Effector memory CD8-positive, alpha-beta T cell (primary cell): ENCODE data around the gene CHD5.

Experiments used
- ATAC-seq: fragments of 150-1000 bp; cut with Tn5 transposase; replicated peaks from 2 replicates; pipeline ENCODE4 v1.10.0; 2021; ENCODE audit warnings: mild to moderate bottlenecking, moderate library complexity
- DNase-seq, 3 experiments: peaks; one replicate each; pipeline ENCODE4 v3.0.0; 2021
- H3K27ac Mint-ChIP-seq, 2 donors: one replicate each; pipeline ENCODE4 v1.8.0; 2022; ENCODE audit warnings: mild to moderate bottlenecking in 2 of 2, mixed read lengths in 2 of 2, moderate library complexity in 2 of 2
- H3K27me3 Mint-ChIP-seq, 2 donors: one replicate each; pipeline ENCODE4 v1.8.0; 2022; ENCODE audit warnings: mixed read lengths in 2 of 2
- H3K36me3 Mint-ChIP-seq: one replicate; pipeline ENCODE4 v1.8.0; 2022; ENCODE audit warnings: mild to moderate bottlenecking, moderate library complexity, mixed read lengths; ENCODE audit not compliant: insufficient read depth
- H3K4me1 Mint-ChIP-seq, 2 donors: one replicate each; pipeline ENCODE4 v1.8.0; 2022; ENCODE audit warnings: low read depth in 2 of 2, mixed read lengths in 2 of 2
- H3K4me3 Mint-ChIP-seq, 2 donors: one replicate each; pipeline ENCODE4 v1.8.0; 2022; ENCODE audit warnings: mild to moderate bottlenecking in 2 of 2, mixed read lengths in 2 of 2, moderate library complexity in 2 of 2
- H3K9me3 Mint-ChIP-seq, 2 donors: one replicate each; pipeline ENCODE4 v1.8.0; 2022; ENCODE audit warnings: mixed read lengths in 2 of 2

The CHD5 gene

DNA sequence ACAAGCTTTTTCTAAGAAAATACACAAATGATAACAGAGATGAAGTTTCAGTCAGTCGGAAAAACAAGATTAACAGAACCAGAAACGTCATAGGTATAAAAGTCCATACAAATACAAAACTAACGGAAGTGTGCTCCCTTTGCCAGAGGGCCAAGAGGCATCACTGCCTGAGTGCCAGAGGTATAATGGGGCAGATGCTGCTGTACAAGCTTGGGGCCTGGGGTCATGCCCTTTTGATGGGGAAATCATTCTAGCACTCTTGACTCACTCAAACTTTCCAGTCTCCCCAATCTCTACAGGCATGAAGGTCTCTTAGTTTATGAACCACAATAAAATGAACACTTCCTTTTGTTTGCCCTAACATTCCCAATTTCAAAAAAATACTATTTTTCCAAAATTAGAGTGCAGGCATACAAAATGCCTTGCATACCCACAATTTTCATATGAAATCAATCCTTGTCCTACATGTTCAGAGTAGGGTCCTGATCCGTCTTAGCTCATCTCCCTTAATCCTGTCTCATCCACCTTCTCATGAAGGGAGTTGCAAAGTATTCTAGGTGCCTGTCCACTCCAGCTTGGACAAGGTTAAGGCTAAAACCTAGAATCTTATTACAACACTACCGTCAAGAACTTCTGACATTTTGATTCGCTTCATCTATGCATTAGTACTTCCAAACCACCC, 17.8 kb upstream of the CHD5 start:
- H3K27me3 Mint-ChIP-seq = no peaks in the 10 kb centered on the region
- ATAC-seq = no peak

DNA sequence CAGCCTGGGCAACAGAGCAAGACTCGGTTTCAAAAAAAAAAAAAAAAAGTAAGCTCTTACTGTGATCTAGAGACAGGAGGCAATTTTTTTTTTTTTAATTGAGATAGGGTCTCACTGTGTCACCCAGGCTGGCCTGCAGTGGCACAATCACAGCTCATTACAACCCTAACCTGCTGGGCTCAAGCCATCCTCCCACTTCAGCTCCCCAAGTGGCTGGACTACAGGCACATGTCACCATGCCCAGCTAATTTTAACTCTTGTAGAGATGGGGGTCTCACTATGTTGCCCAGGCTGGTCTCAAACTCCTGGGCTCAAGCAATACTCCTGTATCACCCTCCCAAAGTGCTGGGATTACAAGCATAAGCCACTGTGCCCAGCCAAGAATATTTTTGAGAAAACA, 11.8 kb upstream of the CHD5 start:
- no peaks in the 10 kb centered on the region for H3K9me3 Mint-ChIP-seq
- H3K4me1 Mint-ChIP-seq = peaks cover 11 to 22% of the 10 kb centered on the region in 2 donors
- H3K36me3 Mint-ChIP-seq = peaks cover 100% of the 10 kb centered on the region
- H3K27me3 Mint-ChIP-seq = no peaks in the 10 kb centered on the region
- ATAC-seq = no peak
- H3K27ac Mint-ChIP-seq = no peak overlapping the region
- H3K4me3 Mint-ChIP-seq = no peak overlapping the region
- DNase-seq = no peak

More for the DNA sequence above, 17.8 kb upstream of the CHD5 start:
- Mint-ChIP-seq H3K9me3 (no peaks in the 10 kb centered on the region), H3K27ac (peak overlapping the region; percentile 85 to 93), H3K4me3 (peak overlapping the region; percentile 87 to 91), H3K36me3 (peaks cover 58% of the 10 kb centered on the region), H3K4me1 (peaks cover 37 to 42% of the 10 kb centered on the region in 2 donors)
- no peak for DNase-seq

DNA sequence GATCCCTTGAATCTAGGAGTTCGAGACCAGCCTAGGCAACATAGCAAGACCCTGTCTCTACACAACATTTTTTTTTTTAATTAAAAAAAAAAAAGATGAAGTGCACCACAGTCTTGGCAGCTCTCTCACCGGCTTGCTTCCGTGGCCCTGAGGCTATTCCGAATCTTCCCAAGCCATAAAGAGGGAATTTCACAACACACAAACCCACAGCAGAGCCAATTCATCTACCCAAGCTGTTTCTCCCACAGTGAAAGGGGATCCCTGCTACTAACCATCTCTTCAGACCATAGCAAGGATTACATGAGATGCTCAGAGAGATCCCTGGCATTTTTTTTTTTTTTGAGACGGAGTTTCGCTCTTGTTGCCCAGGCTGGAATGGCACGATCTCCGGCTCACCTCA, 8.3 kb upstream of the CHD5 start:
- Mint-ChIP-seq H3K9me3 (no peaks in the 10 kb centered on the region), H3K4me3 (no peak overlapping the region), H3K4me1 (peaks cover 6 to 19% of the 10 kb centered on the region in 2 donors), H3K36me3 (peaks cover 76% of the 10 kb centered on the region), H3K27me3 (no peaks in the 10 kb centered on the region), H3K27ac (peak overlapping the region in 1 of 2 donors; percentile 41)
- DNase-seq = no peak
- ATAC-seq = no peak

DNA sequence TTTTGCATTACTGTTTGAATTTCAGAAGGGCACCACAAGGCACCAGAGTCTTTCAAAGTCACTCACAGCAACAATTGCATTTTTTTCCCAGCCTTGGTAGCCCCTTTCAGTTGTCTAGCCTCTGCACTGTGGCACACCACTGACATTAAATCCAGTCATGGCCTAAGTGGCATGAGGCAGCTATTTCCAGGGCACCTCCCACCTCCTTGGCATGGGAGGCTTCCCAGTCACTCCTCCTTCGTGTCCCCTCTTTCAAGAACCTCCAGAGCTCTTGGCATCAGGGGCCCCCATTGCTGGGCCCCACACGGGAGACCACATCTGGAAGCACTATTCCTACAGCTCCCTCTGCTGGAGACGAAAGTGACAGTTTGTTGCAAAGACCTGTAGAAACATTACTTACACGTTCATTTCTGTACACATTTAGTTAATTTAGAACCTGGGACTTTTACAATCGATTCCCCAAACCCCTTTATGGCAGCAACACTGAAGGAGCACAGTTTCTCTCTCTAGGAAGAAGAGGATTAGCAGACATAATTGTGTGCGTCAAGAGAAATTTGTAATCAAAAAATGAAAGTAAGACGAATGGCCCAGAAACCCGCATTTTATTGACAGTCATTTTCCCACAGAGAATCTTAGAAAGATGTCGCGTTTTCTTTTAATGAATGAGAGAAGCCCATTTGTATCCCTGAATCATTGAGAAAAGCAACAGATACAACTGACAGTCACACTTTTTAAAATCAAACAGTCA, 5.7 kb upstream of the CHD5 start:
- Mint-ChIP-seq H3K9me3 (no peaks in the 10 kb centered on the region), H3K27me3 (peaks cover 11 to 12% of the 10 kb centered on the region in 2 donors), H3K36me3 (peaks cover 52% of the 10 kb centered on the region), H3K4me3 (no peak overlapping the region), H3K4me1 (peaks cover 16 to 26% of the 10 kb centered on the region in 2 donors), H3K27ac (no peak overlapping the region)
- DNase-seq (no peak), ATAC-seq (no peak)

- Mint-ChIP-seq H3K4me3 (no peak overlapping the region), H3K27me3 (peaks cover 13 to 16% of the 10 kb centered on the region in 2 donors), H3K27ac (no peak overlapping the region), H3K9me3 (no peaks in the 10 kb centered on the region), H3K36me3 (peaks cover 46% of the 10 kb centered on the region), H3K4me1 (peaks cover 17 to 28% of the 10 kb centered on the region in 2 donors)
- ATAC-seq (no peak), DNase-seq (no peak)
Measured at GRCh38 chr1:6185151-6185550, 5.0 kb upstream of the CHD5 start.

GRCh38 chr1:6184083-6184783, 4.1 kb upstream of the CHD5 start:
- Mint-ChIP-seq H3K36me3 (peaks cover 37% of the 10 kb centered on the region), H3K4me1 (peaks cover 17 to 25% of the 10 kb centered on the region in 2 donors), H3K9me3 (no peaks in the 10 kb centered on the region), H3K27ac (no peak overlapping the region), H3K27me3 (peaks cover 13 to 16% of the 10 kb centered on the region in 2 donors), H3K4me3 (no peak overlapping the region)
- no peak for DNase-seq
- ATAC-seq = no peak

DNA sequence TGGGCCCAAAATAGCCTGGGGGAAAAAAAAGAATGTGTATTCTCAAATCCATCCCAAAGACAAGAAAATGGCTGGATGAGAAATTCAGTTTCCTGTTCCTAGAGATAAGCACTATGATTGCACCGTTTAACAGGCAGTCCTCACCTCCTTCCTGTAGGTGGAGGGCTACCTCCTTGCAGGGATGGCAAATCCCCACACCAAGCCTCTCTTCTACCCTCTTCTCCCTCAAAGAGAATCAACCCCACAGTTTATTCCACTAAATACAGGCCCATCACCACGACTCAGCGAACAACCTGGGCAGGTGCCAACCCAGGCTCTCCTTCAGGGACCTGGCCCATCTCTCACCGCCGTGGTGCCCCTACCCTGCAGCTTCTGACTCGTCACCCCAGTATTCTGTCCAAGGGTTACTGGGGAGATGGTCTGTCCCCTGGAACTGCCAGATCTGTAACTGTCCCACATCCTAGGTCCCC, 3.4 kb upstream of the CHD5 start:
- no peaks in the 10 kb centered on the region for H3K9me3 Mint-ChIP-seq
- H3K4me3 Mint-ChIP-seq = no peak overlapping the region
- peaks cover 30% of the 10 kb centered on the region for H3K36me3 Mint-ChIP-seq
- peaks cover 15 to 19% of the 10 kb centered on the region in 2 donors for H3K4me1 Mint-ChIP-seq
- ATAC-seq (no peak), DNase-seq (no peak)
- H3K27me3 Mint-ChIP-seq = peaks cover 16 to 18% of the 10 kb centered on the region in 2 donors
- H3K27ac Mint-ChIP-seq = no peak overlapping the region

GRCh38 chr1:6181347-6181770, 1.2 kb upstream of the CHD5 start:
- Mint-ChIP-seq H3K27me3 (peaks cover 16 to 35% of the 10 kb centered on the region in 2 donors), H3K9me3 (no peaks in the 10 kb centered on the region)

DNA sequence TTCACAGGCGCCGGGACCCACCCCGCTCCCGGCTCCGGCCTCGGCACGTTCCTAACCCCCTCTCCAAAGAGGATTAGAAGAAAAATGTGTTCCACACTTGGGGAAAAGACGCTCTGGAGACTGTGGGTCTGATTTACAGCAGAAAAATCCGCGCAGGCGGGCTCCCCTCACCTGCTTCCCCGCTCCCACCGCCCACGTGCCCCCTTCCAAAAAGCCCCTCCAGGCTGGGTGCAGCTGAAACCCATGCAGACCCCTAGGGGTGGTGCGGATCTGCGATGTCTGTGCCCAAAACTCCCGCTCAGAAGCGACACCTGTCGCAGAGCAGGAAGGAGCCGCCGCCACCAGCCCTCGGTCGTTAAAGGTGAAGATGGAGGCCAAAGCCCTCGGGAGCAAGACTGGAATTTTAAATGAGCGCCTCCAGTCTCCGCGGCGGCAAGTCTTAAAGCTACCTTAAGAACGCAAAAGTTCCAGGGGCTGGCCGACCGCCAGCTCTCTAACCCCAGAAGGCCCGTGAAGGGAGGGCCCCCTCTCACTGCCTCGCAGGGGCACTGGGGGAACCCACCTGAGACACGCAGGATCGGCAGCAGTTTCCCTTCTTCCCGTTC, 688 bp upstream of the CHD5 start:
- ATAC-seq = peak; percentile 33
- H3K9me3 Mint-ChIP-seq = no peaks in the 10 kb centered on the region
- H3K36me3 Mint-ChIP-seq = peaks cover 6% of the 10 kb centered on the region
- H3K4me3 Mint-ChIP-seq = peak overlapping the region; percentile 71 to 74
- peaks cover 16 to 35% of the 10 kb centered on the region in 2 donors for H3K27me3 Mint-ChIP-seq
- no peak for DNase-seq
- peak overlapping the region in 1 of 2 donors; percentile 59 for H3K27ac Mint-ChIP-seq
- H3K4me1 Mint-ChIP-seq = peaks cover 19 to 21% of the 10 kb centered on the region in 2 donors

More at GRCh38 chr1:6181347-6181770, 1.2 kb upstream of the CHD5 start:
- no peak for DNase-seq
- peak overlapping the region; percentile 71 to 74 for H3K4me3 Mint-ChIP-seq
- peak overlapping the region in 1 of 2 donors; percentile 59 for H3K27ac Mint-ChIP-seq
- no peak for ATAC-seq
- H3K36me3 Mint-ChIP-seq = peaks cover 9% of the 10 kb centered on the region
- peaks cover 19 to 21% of the 10 kb centered on the region in 2 donors for H3K4me1 Mint-ChIP-seq

DNA sequence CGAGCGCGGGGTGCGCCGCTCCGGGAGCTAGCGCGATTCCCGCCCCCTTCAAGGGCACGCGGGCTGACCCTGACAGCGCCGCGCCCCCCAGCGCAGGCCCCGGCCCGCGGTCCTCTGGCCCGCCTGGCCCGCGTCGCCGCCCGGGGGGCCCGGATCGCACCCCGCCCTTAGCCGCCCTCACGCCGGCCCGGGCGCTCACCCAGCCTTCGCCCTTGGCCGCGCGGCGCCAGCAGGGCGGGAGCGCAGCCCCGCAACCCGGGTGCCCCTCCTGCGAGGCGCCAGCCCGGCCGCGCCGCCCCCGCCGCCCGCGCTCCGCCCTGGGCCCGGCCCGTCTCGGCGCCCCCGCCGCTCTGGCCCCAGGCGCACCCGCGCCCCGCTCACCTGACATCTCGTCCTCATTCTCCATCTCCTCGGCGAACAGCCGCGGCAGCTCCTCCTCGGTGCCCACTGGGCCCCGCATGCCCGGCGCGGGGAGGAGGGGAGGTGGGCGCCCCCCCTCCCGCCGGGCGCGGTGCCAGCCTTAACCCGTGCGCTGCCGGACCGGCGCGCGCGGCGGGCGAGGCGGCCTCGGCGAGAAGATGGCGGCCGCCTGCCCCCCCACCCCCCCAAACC, 451 bp downstream of the CHD5 start:
- Mint-ChIP-seq H3K4me1 (peaks cover 19 to 21% of the 10 kb centered on the region in 2 donors), H3K9me3 (no peaks in the 10 kb centered on the region), H3K36me3 (peaks cover 3% of the 10 kb centered on the region), H3K27ac (no peak overlapping the region), H3K4me3 (no peak overlapping the region), H3K27me3 (peaks cover 16 to 35% of the 10 kb centered on the region in 2 donors)
- ATAC-seq = no peak
- no peak for DNase-seq

DNA sequence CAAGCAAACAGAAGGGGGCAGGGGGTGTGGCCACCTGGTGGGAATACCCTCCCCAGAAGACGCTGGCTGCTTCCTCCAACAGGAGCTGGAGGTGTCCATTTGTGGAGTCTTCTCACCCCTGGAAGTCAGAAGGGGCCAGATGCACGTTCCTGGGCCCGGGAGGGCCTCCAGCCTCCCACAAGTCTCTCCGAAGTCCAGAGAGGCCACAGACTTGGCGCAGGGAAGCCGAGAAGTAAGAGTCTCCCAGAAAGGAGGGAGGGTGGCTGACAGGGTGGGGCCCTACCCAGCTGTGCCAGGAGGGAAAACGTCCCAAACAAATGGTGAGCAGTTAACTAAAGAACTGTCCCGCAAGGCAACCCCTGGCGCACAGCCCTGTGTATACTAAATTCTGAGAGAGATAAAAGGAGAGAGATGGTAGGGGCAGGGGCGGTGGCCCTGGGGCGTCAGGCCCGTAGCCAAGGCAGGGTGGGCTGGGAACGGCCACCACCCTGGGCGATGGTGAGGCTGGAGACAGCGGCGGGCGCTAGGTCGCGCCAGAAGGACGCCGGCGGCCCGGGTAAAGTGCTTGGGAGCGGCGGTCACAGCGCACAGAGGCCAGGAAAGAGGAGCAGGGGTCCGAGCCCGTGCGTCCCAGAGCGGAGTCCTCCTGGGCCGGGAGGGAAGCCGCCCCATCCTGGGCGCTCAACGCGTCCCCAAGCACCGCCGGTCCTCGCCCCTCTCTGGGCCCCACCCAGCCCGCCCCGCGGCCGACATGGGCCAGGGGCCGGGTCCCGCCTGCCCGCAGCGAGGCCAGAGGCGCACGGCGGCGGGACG, 1.2 kb downstream of the CHD5 start:
- peak overlapping the region; percentile 70 to 74 for H3K4me3 Mint-ChIP-seq
- no peaks in the 10 kb centered on the region for H3K9me3 Mint-ChIP-seq

More for the DNA sequence above, 1.2 kb downstream of the CHD5 start:
- Mint-ChIP-seq H3K4me1 (peaks cover 14 to 21% of the 10 kb centered on the region in 2 donors), H3K36me3 (peaks cover 3% of the 10 kb centered on the region), H3K27me3 (peaks cover 16 to 35% of the 10 kb centered on the region in 2 donors), H3K27ac (no peak overlapping the region)
- no peak for DNase-seq
- no peak for ATAC-seq
